ENCODE measurements around the gene PCDHA10.
"Not testable (repeated sequence)": the region's sequence is repeated elsewhere in the genome, so short reads cannot be mapped to it uniquely, and the experiment has no call there.

PCDHA10 gene

GRCh38 chr5:140823475-140823874, 32.2 kb upstream of the PCDHA10 start:
- Histone ChIP-seq H3K27ac (ENCODE audit: low read length) (no peak overlapping the region), H3K27me3 (replicated peaks; ENCODE audit: insufficient read depth, low read length) (no peaks in the 10 kb centered on the region), H4K20me1 (ENCODE audit: insufficient read depth, low read length) (no peaks in the 10 kb centered on the region), H3K9ac (ENCODE audit: low read length) (no peak overlapping the region), H3K4me1 (ENCODE audit: low read length) (no peaks in the 10 kb centered on the region), H3F3A (ENCODE audit: insufficient read depth, low read length) (no peaks in the 10 kb centered on the region), H2AFZ (ENCODE audit: low read length) (no peak overlapping the region), H3K9me3 (replicated peaks; ENCODE audit: insufficient read depth, low read length) (no peaks in the 10 kb centered on the region), H3K9me2 (replicated peaks; ENCODE audit: insufficient read depth, low read length) (no peaks in the 10 kb centered on the region), H3K4me2 (ENCODE audit: low read depth, low read length) (no peak overlapping the region), H3K4me3 (ENCODE audit: low read length) (no peak overlapping the region), H3K36me3 (replicated peaks; ENCODE audit: insufficient read depth, low read length) (no peaks in the 10 kb centered on the region), H3K79me2 (ENCODE audit: low read length) (no peaks in the 10 kb centered on the region)
- TF ChIP-seq EZH2phosphoT487 (IDR thresholded peaks at IDR 0.05; ENCODE audit: low read length) (no peak), EZH2 (optimal IDR thresholded peaks at IDR 0.05; ENCODE audit: low read depth, low read length) (no peak), CTCF (IDR thresholded peaks at IDR 0.05; ENCODE audit: low read length) (no peak)
- DNase-seq = no peak

DNA sequence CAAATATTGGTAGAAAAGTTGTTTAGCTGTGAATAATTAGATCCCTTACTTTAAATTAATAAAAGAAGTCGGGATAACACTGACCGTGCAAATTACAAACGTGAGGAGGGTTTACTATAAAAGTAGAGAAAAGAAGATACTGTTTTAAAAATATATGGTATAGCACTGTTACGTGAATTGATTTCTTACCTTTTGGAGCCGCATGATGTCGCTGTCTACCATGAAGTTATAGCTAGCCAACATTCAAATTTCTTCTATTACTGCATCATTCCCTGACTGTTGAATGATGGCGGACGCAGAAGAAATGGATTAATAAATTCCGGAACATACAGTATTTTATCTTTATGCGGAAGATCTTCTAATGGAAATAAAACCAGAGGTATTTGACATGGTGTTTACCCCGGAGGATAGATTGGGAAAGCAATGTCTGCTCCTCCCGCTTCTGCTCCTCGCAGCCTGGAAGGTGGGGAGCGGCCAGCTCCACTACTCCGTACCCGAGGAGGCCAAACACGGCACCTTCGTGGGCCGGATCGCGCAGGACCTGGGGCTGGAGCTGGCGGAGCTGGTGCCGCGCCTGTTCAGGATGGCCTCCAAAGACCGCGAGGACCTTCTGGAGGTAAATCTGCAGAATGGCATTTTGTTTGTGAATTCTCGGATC, 27.9 kb upstream of the PCDHA10 start, which contains the start of gene PCDHA6:
Gene PCDHA6 (plus strand): TSS at position 257 of the 658 bp plus-strand sequence. CDS start 132 bp downstream, at position 389.
- TF ChIP-seq CTCF (IDR thresholded peaks at IDR 0.05; ENCODE audit: low read length) (no peak), EZH2phosphoT487 (IDR thresholded peaks at IDR 0.05; ENCODE audit: low read length) (no peak), EZH2 (optimal IDR thresholded peaks at IDR 0.05; ENCODE audit: low read depth, low read length) (no peak)
- Histone ChIP-seq H3K4me3 (ENCODE audit: low read length) (no peak within 1 kb of the TSS), H3K9me3 (replicated peaks; ENCODE audit: insufficient read depth, low read length) (no peaks in the 10 kb centered on the region), H3K4me1 (ENCODE audit: low read length) (no peaks in the 10 kb centered on the region), H3K9me2 (replicated peaks; ENCODE audit: insufficient read depth, low read length) (no peaks in the 10 kb centered on the region), H3K9ac (ENCODE audit: low read length) (no peak within 1 kb of the TSS), H3K4me2 (ENCODE audit: low read depth, low read length) (no peak within 1 kb of the TSS), H3K79me2 (ENCODE audit: low read length) (no peaks in the 10 kb centered on the region), H3K27ac (ENCODE audit: low read length) (no peak within 1 kb of the TSS), H2AFZ (ENCODE audit: low read length) (no peak within 1 kb of the TSS), H3F3A (ENCODE audit: insufficient read depth, low read length) (no peaks in the 10 kb centered on the region), H4K20me1 (ENCODE audit: insufficient read depth, low read length) (no peaks in the 10 kb centered on the region), H3K36me3 (replicated peaks; ENCODE audit: insufficient read depth, low read length) (no peaks in the 10 kb centered on the region), H3K27me3 (replicated peaks; ENCODE audit: insufficient read depth, low read length) (no peaks in the 10 kb centered on the region)
- DNase-seq = no peak

DNA sequence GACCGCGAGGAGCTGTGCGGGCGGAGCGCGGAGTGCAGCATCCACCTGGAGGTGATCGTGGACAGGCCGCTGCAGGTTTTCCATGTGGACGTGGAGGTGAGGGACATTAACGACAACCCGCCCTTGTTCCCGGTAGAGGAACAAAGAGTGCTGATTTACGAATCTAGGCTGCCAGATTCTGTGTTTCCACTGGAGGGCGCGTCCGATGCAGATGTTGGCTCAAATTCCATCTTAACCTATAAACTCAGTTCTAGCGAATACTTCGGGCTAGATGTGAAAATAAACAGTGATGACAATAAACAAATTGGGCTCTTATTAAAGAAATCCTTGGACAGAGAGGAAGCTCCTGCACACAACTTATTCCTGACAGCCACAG, 27.3 kb upstream of the PCDHA10 start:
- Histone ChIP-seq H3K9me2 (replicated peaks; ENCODE audit: insufficient read depth, low read length) (no peaks in the 10 kb centered on the region), H2AFZ (ENCODE audit: low read length) (no peak overlapping the region), H3K4me1 (ENCODE audit: low read length) (no peaks in the 10 kb centered on the region), H3K4me3 (ENCODE audit: low read length) (no peak overlapping the region), H3F3A (ENCODE audit: insufficient read depth, low read length) (no peaks in the 10 kb centered on the region), H3K9me3 (replicated peaks; ENCODE audit: insufficient read depth, low read length) (no peaks in the 10 kb centered on the region), H3K36me3 (replicated peaks; ENCODE audit: insufficient read depth, low read length) (no peaks in the 10 kb centered on the region), H3K79me2 (ENCODE audit: low read length) (no peaks in the 10 kb centered on the region), H3K9ac (ENCODE audit: low read length) (no peak overlapping the region), H3K4me2 (ENCODE audit: low read depth, low read length) (no peak overlapping the region), H3K27ac (ENCODE audit: low read length) (no peak overlapping the region), H4K20me1 (ENCODE audit: insufficient read depth, low read length) (no peaks in the 10 kb centered on the region), H3K27me3 (replicated peaks; ENCODE audit: insufficient read depth, low read length) (no peaks in the 10 kb centered on the region)
- no peak for DNase-seq
- no peak for TF ChIP-seq CTCF (IDR thresholded peaks at IDR 0.05; ENCODE audit: low read length)
- TF ChIP-seq EZH2phosphoT487 (IDR thresholded peaks at IDR 0.05; ENCODE audit: low read length) = no peak
- no peak for TF ChIP-seq EZH2 (optimal IDR thresholded peaks at IDR 0.05; ENCODE audit: low read depth, low read length)

DNA sequence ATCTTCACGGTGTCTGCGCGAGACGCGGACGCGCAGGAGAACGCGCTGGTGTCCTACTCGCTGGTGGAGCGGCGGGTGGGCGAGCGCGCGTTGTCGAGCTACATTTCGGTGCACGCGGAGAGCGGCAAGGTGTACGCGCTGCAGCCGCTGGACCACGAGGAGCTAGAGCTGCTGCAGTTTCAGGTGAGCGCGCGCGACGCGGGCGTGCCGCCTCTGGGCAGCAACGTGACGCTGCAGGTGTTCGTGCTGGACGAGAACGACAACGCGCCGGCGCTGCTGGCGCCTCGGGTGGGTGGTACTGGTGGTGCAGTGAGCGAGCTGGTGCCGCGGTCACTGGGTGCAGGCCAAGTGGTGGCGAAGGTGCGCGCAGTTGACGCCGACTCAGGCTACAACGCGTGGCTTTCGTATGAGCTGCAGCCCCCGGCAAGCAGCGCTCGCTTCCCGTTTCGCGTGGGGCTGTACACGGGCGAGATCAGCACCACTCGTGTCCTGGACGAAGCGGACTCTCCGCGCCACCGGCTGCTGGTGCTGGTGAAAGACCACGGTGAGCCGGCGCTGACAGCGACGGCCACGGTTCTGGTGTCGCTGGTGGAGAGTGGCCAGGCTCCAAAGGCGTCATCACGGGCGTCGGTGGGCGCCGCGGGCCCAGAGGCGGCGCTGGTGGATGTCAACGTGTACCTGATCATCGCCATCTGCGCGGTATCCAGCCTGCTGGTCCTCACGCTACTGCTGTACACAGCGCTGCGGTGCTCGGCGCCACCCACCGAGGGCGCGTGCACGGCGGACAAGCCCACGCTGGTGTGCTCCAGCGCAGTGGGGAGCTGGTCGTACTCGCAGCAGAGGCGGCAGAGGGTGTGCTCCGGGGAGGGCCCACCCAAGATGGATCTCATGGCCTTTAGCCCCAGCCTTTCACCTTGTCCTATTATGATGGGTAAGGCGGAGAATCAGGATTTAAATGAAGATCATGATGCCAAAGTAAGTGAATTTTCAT, 25.9 kb upstream of the PCDHA10 start:
- not testable (repeated sequence) for H3K4me1 ChIP-seq (ENCODE audit: low read length); H3K4me2 ChIP-seq (ENCODE audit: low read depth, low read length); DNase-seq; H3K9ac ChIP-seq (ENCODE audit: low read length); H4K20me1 ChIP-seq (ENCODE audit: insufficient read depth, low read length); H3K9me3 ChIP-seq (replicated peaks; ENCODE audit: insufficient read depth, low read length); H3K27ac ChIP-seq (ENCODE audit: low read length); H3K9me2 ChIP-seq (replicated peaks; ENCODE audit: insufficient read depth, low read length); H3K27me3 ChIP-seq (replicated peaks; ENCODE audit: insufficient read depth, low read length); H3K4me3 ChIP-seq (ENCODE audit: low read length); H3K36me3 ChIP-seq (replicated peaks; ENCODE audit: insufficient read depth, low read length); H2AFZ ChIP-seq (ENCODE audit: low read length); H3K79me2 ChIP-seq (ENCODE audit: low read length); H3F3A ChIP-seq (ENCODE audit: insufficient read depth, low read length)

Data from MM.1S (cell line).